GM19463 (cell line): ENCODE measurements around the gene C11orf97.

ENCODE experiments used
- ATAC-seq: cut with Tn5 transposase; IDR thresholded peaks from one replicate; pipeline ENCODE4 v1.9.1; 2021; ENCODE audit warnings: mild to moderate bottlenecking, moderate library complexity; ENCODE audit not compliant: unreplicated experiment

Gene C11orf97

GRCh38 chr11:94524341-94524740 lies 12.1 kb downstream of the C11orf97 start:
- no peak for ATAC-seq

- no peak for ATAC-seq
Observed at GRCh38 chr11:94525546-94526324, 13.5 kb downstream of the C11orf97 start.

GRCh38 chr11:94526645-94527438 lies 14.6 kb downstream of the C11orf97 start:
- ATAC-seq = no peak

GRCh38 chr11:94528551-94528950 lies 16.3 kb downstream of the C11orf97 start:
- ATAC-seq = no peak

GRCh38 chr11:94532211-94532610 lies 19.9 kb downstream of the C11orf97 start:
- no peak for ATAC-seq

GRCh38 chr11:94533206-94533605 lies 20.9 kb downstream of the C11orf97 start:
- ATAC-seq = no peak

GRCh38 chr11:94533696-94534630 lies 21.7 kb downstream of the C11orf97 start:
- peak; percentile 45 for ATAC-seq

GRCh38 chr11:94536386-94536785 lies 24.1 kb downstream of the C11orf97 start:
- ATAC-seq = no peak

- no peak for ATAC-seq
Observed at GRCh38 chr11:94537031-94537600, 24.9 kb downstream of the C11orf97 start.

- ATAC-seq = no peak
Observed at GRCh38 chr11:94539420-94539819, 27.2 kb downstream of the C11orf97 start.

GRCh38 chr11:94543695-94544645 lies 31.7 kb downstream of the C11orf97 start, which contains the start of gene FUT4:
TSS of gene FUT4 (plus strand) at chr11:94543921. CDS start at chr11:94544134, 213 bp downstream.
- ATAC-seq = peak; percentile 78

- no peak for ATAC-seq
Observed at GRCh38 chr11:94544646-94545263, 32.5 kb downstream of the C11orf97 start.

GRCh38 chr11:94545264-94546161 lies 33.3 kb downstream of the C11orf97 start:
- ATAC-seq = no peak

GRCh38 chr11:94546162-94546470 lies 33.9 kb downstream of the C11orf97 start:
- no peak for ATAC-seq

- ATAC-seq = no peak
Observed at GRCh38 chr11:94546886-94547285, 34.6 kb downstream of the C11orf97 start.

GRCh38 chr11:94549146-94549545 lies 36.9 kb downstream of the C11orf97 start:
- ATAC-seq = no peak

GRCh38 chr11:94550513-94550912 lies 38.3 kb downstream of the C11orf97 start:
- ATAC-seq = peak; percentile 46

GRCh38 chr11:94553938-94554337 lies 41.7 kb downstream of the C11orf97 start:
- ATAC-seq = no peak
